ENCODE data around the gene PLD3. TPM values are rescaled to one million over a fixed set of nuclear protein-coding genes. Genes with fewer than 3 reads are reported as not detected.

The PLD3 gene
- total RNA-seq, 1 donor: 136 TPM

DNA sequence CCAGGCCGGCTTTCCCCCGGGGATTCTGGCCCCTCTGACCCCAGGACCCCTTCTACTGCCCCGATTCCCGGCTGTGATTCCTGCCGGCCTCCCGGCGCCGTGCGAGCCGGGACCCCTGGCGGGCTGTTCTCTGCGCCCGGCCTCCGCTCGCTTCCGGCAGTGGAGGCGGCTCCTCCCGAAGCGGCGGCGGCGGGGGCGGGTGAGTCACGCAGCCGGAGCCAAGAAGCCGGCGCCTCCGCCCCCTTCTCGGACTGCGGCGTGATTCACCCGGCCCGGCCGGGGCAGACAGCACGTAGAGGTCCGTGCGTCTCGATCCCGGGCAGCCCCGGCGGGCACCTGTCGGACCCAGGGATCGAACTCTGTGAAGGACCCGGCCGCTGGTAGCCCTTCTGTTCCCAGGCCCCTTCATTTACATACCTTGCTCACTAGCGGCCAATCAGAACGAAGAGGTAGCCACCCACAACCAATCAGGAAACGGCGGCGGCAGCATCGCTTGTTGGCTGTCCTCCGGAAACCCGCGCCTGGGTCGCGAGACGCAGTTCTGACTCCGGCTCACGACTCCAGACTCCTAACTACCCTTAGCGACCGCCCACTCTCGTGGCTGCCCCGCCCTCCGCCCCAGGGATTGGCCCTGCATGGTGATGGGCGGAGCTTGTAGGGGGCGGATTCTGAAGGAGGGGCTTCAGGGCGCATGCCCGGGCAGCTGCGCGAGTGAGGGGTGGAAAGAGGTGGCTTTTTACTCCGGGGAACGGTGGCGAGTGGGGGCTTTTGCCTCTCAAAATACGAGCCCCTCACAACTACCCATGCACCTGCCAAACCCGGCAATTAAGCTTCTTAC, 77.2 kb downstream of the PLD3 start, which contains the start of gene SERTAD1:
TSS of gene SERTAD1 (minus strand) at position 543 of the 838 bp plus-strand sequence. CDS start 2,446 bp downstream, outside the sequence.
- H2AFZ ChIP-seq (ENCODE audit: low read length): peak within 1 kb of the TSS; percentile 75
- peak within 1 kb of the TSS; percentile 97 for H3K4me3 ChIP-seq (ENCODE audit: insufficient read depth, low read length)
- peak within 1 kb of the TSS; percentile 89 for H3K4me2 ChIP-seq (ENCODE audit: insufficient read depth, low read length)
- DNase-seq (ENCODE audit: insufficient read length, low spot score, missing footprints): peak; percentile 99
- H3K9me3 ChIP-seq (ENCODE audit: low read depth, low read length): no peaks in the 10 kb centered on the region
- no peaks in the 10 kb centered on the region for H4K20me1 ChIP-seq (ENCODE audit: insufficient read depth, low read length)
- no peaks in the 10 kb centered on the region for H3K27me3 ChIP-seq (ENCODE audit: insufficient read depth, low read length)
- peaks cover 20% of the 10 kb centered on the region for H3K4me1 ChIP-seq (ENCODE audit: insufficient read depth, low read length)
- peaks cover 15% of the 10 kb centered on the region for H3K36me3 ChIP-seq (ENCODE audit: insufficient read depth, low read length)
- TF ChIP-seq, protein P1, sequence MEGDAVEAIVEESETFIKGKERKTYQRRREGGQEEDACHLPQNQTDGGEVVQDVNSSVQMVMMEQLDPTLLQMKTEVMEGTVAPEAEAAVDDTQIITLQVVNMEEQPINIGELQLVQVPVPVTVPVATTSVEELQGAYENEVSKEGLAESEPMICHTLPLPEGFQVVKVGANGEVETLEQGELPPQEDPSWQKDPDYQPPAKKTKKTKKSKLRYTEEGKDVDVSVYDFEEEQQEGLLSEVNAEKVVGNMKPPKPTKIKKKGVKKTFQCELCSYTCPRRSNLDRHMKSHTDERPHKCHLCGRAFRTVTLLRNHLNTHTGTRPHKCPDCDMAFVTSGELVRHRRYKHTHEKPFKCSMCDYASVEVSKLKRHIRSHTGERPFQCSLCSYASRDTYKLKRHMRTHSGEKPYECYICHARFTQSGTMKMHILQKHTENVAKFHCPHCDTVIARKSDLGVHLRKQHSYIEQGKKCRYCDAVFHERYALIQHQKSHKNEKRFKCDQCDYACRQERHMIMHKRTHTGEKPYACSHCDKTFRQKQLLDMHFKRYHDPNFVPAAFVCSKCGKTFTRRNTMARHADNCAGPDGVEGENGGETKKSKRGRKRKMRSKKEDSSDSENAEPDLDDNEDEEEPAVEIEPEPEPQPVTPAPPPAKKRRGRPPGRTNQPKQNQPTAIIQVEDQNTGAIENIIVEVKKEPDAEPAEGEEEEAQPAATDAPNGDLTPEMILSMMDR (IDR thresholded peaks at IDR 0.05; ENCODE audit: extremely low read depth, low read depth, low read length): peak; percentile 38
- H3K27ac ChIP-seq (ENCODE audit: low read depth, low read length): peak within 1 kb of the TSS; percentile 95
- peaks cover 32% of the 10 kb centered on the region for H3K79me2 ChIP-seq (ENCODE audit: insufficient read depth, low read length)

Small RNA genes lying within 50 kb of the gene (small RNA-seq; reads per million reads assigned to genes)
- gene MIR6796 (not detected), gene RF00019 (not detected), gene RNU6-945P (not detected)

Other genes starting within 250 kb of the PLD3 start
- 8.3 and 9.8 TPM in 2 replicates for gene MAP3K10, start 157.3 kb upstream of the PLD3 start, total RNA-seq
- gene TTC9B, start 130.3 kb upstream of the PLD3 start, total RNA-seq: not detected in 2 replicates
- gene CCNP, start 122.0 kb upstream of the PLD3 start, total RNA-seq: 0.29 TPM in 1 of 2 replicates, not detected in the other
- gene AKT2, start 63.4 kb upstream of the PLD3 start, total RNA-seq: 115 and 118 TPM in 2 replicates
- gene C19orf47, start 298 bp upstream of the PLD3 start, total RNA-seq: 3.6 and 7.7 TPM in 2 replicates
- 0.29 and 0.36 TPM in 2 replicates for gene HIPK4, start 41.5 kb downstream of the PLD3 start, total RNA-seq
- 2.7 and 3.3 TPM in 2 replicates for gene PRX, start 64.7 kb downstream of the PLD3 start, total RNA-seq
- 15.2 and 15.3 TPM in 2 replicates for gene SERTAD1, start 77.3 kb downstream of the PLD3 start, total RNA-seq
- gene SERTAD3, start 95.6 kb downstream of the PLD3 start, total RNA-seq: 21.2 and 23.5 TPM in 2 replicates
- gene BLVRB, start 117.0 kb downstream of the PLD3 start, total RNA-seq: 75.7 and 82.2 TPM in 2 replicates
- gene SPTBN4, start 118.3 kb downstream of the PLD3 start, total RNA-seq: 0.72 and 1.2 TPM in 2 replicates
- gene SHKBP1, start 228.2 kb downstream of the PLD3 start, total RNA-seq: 16.3 and 18.9 TPM in 2 replicates